BLaER1 treated with 17β-estradiol and CSF1 and Interleukin-3, amounts not matched to agents 10 nM and 100 nM (cell line): Measurements from ENCODE around the gene G3BP1.

ENCODE experiments used
- H3K27ac ChIP-seq, 11 experiments: shearing (Covaris generic); formaldehyde crosslinking; 2 replicates each; pipeline ENCODE4 v1.8.1; 2022
- H3K27me3 ChIP-seq, 11 experiments: shearing (Covaris generic); formaldehyde crosslinking; 2 replicates each; pipeline ENCODE4 v1.8.1; 2022
- H3K36me3 ChIP-seq, 11 experiments: shearing (Covaris generic); formaldehyde crosslinking; 2 replicates each; pipeline ENCODE4 v1.8.1; 2022
- H3K4me1 ChIP-seq, 10 experiments: shearing (Covaris generic); formaldehyde crosslinking; 2 replicates each; pipeline ENCODE4 v1.8.1; 2022
- H3K4me2 ChIP-seq, 11 experiments: shearing (Covaris generic); formaldehyde crosslinking; 2 replicates each; pipeline ENCODE4 v1.8.1; 2022
- H3K4me3 ChIP-seq, 10 experiments: shearing (Covaris generic); formaldehyde crosslinking; 2 replicates each; pipeline ENCODE4 v1.8.1; 2022
- H3K9ac ChIP-seq, 11 experiments: shearing (Covaris generic); formaldehyde crosslinking; 2 replicates each; pipeline ENCODE4 v1.8.1; 2022
- H3K9me3 ChIP-seq, 11 experiments: shearing (Covaris generic); formaldehyde crosslinking; replicated peaks in 1 of 11; 2 replicates each; pipeline ENCODE4 v1.8.1; 2022
- H4K20me1 ChIP-seq, 11 experiments: shearing (Covaris generic); formaldehyde crosslinking; 2 replicates each; pipeline ENCODE4 v1.8.1; 2022
- Cebpa-rat ChIP-seq, 11 experiments: shearing (Covaris generic); IDR thresholded peaks; 2 replicates each; pipeline ENCODE4 v1.8.1; 2022

The G3BP1 gene

GRCh38 chr5:151738125-151738848 lies 33.5 kb upstream of the G3BP1 start:
- no peak overlapping the region for H3K4me3 ChIP-seq
- H3K4me2 ChIP-seq, result no peak overlapping the region
- H3K9me3 ChIP-seq, result no peaks in the 10 kb centered on the region
- H3K4me1 ChIP-seq, result peaks cover 0 to 18% (median 2%) of the 10 kb centered on the region in 10 experiments; a peak in 6 of 20 replicates
- H3K9ac ChIP-seq, result no peak overlapping the region
- peaks cover 0 to 24% (median 8%) of the 10 kb centered on the region in 11 experiments; a peak in 9 of 22 replicates for H4K20me1 ChIP-seq
- TF ChIP-seq Cebpa-rat (IDR thresholded peaks at IDR 0.05), result no peak
- peaks cover 11 to 76% (median 31%) of the 10 kb centered on the region in 11 experiments; a peak in 18 of 22 replicates for H3K36me3 ChIP-seq
- no peak overlapping the region for H3K27ac ChIP-seq
- H3K27me3 ChIP-seq, result no peaks in the 10 kb centered on the region

DNA sequence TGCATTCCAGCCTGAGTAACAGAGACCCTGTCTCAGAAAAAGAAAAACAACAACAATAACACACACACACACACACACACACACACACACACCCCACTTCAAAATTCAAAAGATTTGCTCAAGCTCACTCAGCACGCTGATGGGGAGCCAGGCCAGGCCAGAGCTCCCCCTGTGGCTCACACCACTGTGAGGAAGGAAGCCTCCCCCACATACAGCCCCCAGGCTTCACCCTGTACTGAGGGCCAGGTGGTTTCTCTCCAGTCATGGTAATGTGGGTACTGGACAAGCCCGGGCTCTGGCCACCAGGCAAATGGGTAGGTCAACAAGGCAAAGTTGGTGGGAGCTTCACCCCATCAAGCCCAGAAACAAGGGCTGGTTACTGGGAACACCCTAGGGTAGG lies 32.4 kb upstream of the G3BP1 start:
- no peaks in the 10 kb centered on the region for H3K27me3 ChIP-seq
- no peak overlapping the region for H3K27ac ChIP-seq
- peak overlapping the region in 1 of 11 experiments; percentile 30; a peak in 1 of 22 replicates for H3K9ac ChIP-seq
- H3K4me1 ChIP-seq, result peaks cover under 1 to 27% (median 6%) of the 10 kb centered on the region in 10 experiments; a peak in 18 of 20 replicates
- peaks cover 18 to 78% (median 36%) of the 10 kb centered on the region in 11 experiments; a peak in 20 of 22 replicates for H3K36me3 ChIP-seq
- no peak for TF ChIP-seq Cebpa-rat (IDR thresholded peaks at IDR 0.05)
- H4K20me1 ChIP-seq, result peaks cover 0 to 25% (median 8%) of the 10 kb centered on the region in 11 experiments; a peak in 10 of 22 replicates
- no peak overlapping the region for H3K4me3 ChIP-seq
- no peaks in the 10 kb centered on the region for H3K9me3 ChIP-seq
- H3K4me2 ChIP-seq, result no peak overlapping the region

GRCh38 chr5:151739939-151740335 lies 31.8 kb upstream of the G3BP1 start:
- H3K4me3 ChIP-seq, result no peak overlapping the region
- H3K4me1 ChIP-seq, result peaks cover 6 to 33% (median 12%) of the 10 kb centered on the region in 10 experiments
- H3K9ac ChIP-seq, result no peak overlapping the region; a peak in 1 of 22 replicates
- no peak overlapping the region for H3K27ac ChIP-seq
- TF ChIP-seq Cebpa-rat (IDR thresholded peaks at IDR 0.05), result no peak
- peak overlapping the region in 1 of 11 experiments; percentile 50; a peak in 1 of 22 replicates for H3K4me2 ChIP-seq
- H4K20me1 ChIP-seq, result peaks cover 0 to 30% (median 9%) of the 10 kb centered on the region in 11 experiments; a peak in 10 of 22 replicates
- no peaks in the 10 kb centered on the region for H3K27me3 ChIP-seq
- H3K9me3 ChIP-seq, result no peaks in the 10 kb centered on the region
- peaks cover 23 to 78% (median 37%) of the 10 kb centered on the region in 11 experiments; a peak in 20 of 22 replicates for H3K36me3 ChIP-seq

GRCh38 chr5:151740336-151740942 lies 31.3 kb upstream of the G3BP1 start:
- no peaks in the 10 kb centered on the region for H3K9me3 ChIP-seq
- no peak for TF ChIP-seq Cebpa-rat (IDR thresholded peaks at IDR 0.05)
- no peaks in the 10 kb centered on the region for H3K27me3 ChIP-seq
- peaks cover 0 to 32% (median 9%) of the 10 kb centered on the region in 11 experiments; a peak in 11 of 22 replicates for H4K20me1 ChIP-seq
- peaks cover 11 to 38% (median 17%) of the 10 kb centered on the region in 10 experiments for H3K4me1 ChIP-seq
- no peak overlapping the region for H3K4me3 ChIP-seq
- H3K9ac ChIP-seq, result peak overlapping the region in 1 of 11 experiments; percentile 37; a peak in 1 of 22 replicates
- H3K36me3 ChIP-seq, result peaks cover 27 to 81% (median 37%) of the 10 kb centered on the region in 11 experiments; a peak in 20 of 22 replicates
- H3K4me2 ChIP-seq, result peak overlapping the region in 2 of 11 experiments; percentile 18 to 50; a peak in 3 of 22 replicates
- H3K27ac ChIP-seq, result no peak overlapping the region

GRCh38 chr5:151740958-151741373 lies 30.8 kb upstream of the G3BP1 start:
- H3K4me1 ChIP-seq, result peaks cover 16 to 43% (median 22%) of the 10 kb centered on the region in 10 experiments
- H3K4me2 ChIP-seq, result no peak overlapping the region; a peak in 1 of 22 replicates
- no peak overlapping the region for H3K27ac ChIP-seq
- H3K27me3 ChIP-seq, result no peaks in the 10 kb centered on the region
- H3K36me3 ChIP-seq, result peaks cover 32 to 83% (median 41%) of the 10 kb centered on the region in 11 experiments; a peak in 20 of 22 replicates
- TF ChIP-seq Cebpa-rat (IDR thresholded peaks at IDR 0.05), result no peak
- H3K9ac ChIP-seq, result no peak overlapping the region
- H4K20me1 ChIP-seq, result peaks cover 0 to 37% (median 14%) of the 10 kb centered on the region in 11 experiments; a peak in 14 of 22 replicates
- H3K9me3 ChIP-seq, result no peaks in the 10 kb centered on the region
- H3K4me3 ChIP-seq, result no peak overlapping the region

GRCh38 chr5:151741678-151742423 lies 29.9 kb upstream of the G3BP1 start:
- Histone ChIP-seq H3K4me2 (no peak overlapping the region), H3K4me1 (peaks cover 25 to 52% (median 31%) of the 10 kb centered on the region in 10 experiments), H3K27me3 (no peaks in the 10 kb centered on the region), H3K27ac (no peak overlapping the region), H3K36me3 (peaks cover 34 to 78% (median 46%) of the 10 kb centered on the region in 11 experiments; a peak in 20 of 22 replicates), H3K9ac (peak overlapping the region in 1 of 11 experiments; percentile 5; a peak in 1 of 22 replicates), H4K20me1 (peaks cover 0 to 46% (median 21%) of the 10 kb centered on the region in 11 experiments; a peak in 14 of 22 replicates), H3K4me3 (no peak overlapping the region), H3K9me3 (no peaks in the 10 kb centered on the region)
- TF ChIP-seq Cebpa-rat (IDR thresholded peaks at IDR 0.05), result no peak

GRCh38 chr5:151742870-151743294 lies 28.9 kb upstream of the G3BP1 start:
- no peaks in the 10 kb centered on the region for H3K27me3 ChIP-seq
- H3K27ac ChIP-seq, result no peak overlapping the region
- peaks cover 35 to 76% (median 49%) of the 10 kb centered on the region in 11 experiments; a peak in 21 of 22 replicates for H3K36me3 ChIP-seq
- H3K4me2 ChIP-seq, result no peak overlapping the region
- no peak overlapping the region for H3K9ac ChIP-seq
- H3K9me3 ChIP-seq, result no peaks in the 10 kb centered on the region
- TF ChIP-seq Cebpa-rat (IDR thresholded peaks at IDR 0.05), result no peak
- H3K4me3 ChIP-seq, result no peak overlapping the region
- H3K4me1 ChIP-seq, result peaks cover 26 to 62% (median 37%) of the 10 kb centered on the region in 10 experiments
- peaks cover 0 to 55% (median 23%) of the 10 kb centered on the region in 11 experiments; a peak in 14 of 22 replicates for H4K20me1 ChIP-seq

GRCh38 chr5:151743530-151743929 lies 28.2 kb upstream of the G3BP1 start:
- Histone ChIP-seq H3K36me3 (peaks cover 35 to 74% (median 55%) of the 10 kb centered on the region in 11 experiments; a peak in 21 of 22 replicates), H3K27ac (no peak overlapping the region), H3K9me3 (no peaks in the 10 kb centered on the region), H3K4me1 (peaks cover 26 to 69% (median 37%) of the 10 kb centered on the region in 10 experiments), H4K20me1 (peaks cover 0 to 62% (median 28%) of the 10 kb centered on the region in 11 experiments; a peak in 14 of 22 replicates), H3K27me3 (no peaks in the 10 kb centered on the region), H3K4me3 (no peak overlapping the region), H3K4me2 (no peak overlapping the region), H3K9ac (no peak overlapping the region)
- TF ChIP-seq Cebpa-rat (IDR thresholded peaks at IDR 0.05), result no peak
